ENCODE measurements around the gene DNAJC3. TPM values are rescaled to one million over a fixed set of nuclear protein-coding genes. Genes with fewer than 3 reads are reported as not detected.
"Not testable (repeated sequence)": the region's sequence is repeated elsewhere in the genome, so short reads cannot be mapped to it uniquely, and the experiment has no call there.

The DNAJC3 gene
- total RNA-seq, 1 experiment from 2014 or later: 21.2 TPM

DNA sequence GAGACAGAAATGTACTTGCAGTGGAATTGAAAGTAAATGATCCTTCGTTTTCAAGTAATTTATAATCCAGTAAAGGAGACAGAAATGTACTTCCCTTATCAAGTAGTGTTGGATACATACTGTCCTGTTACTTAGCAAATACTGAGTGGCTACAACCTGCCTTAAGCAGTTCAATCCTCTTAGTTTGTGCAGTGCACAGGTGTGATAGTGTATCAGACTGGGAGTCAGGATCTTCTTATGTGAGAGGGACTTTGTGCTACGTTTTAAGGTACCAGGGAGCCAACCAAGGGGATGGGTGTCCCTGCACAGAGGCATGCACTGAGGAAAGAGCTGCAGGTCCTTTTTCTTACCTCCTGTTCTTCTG, 111.1 kb downstream of the DNAJC3 start:
- Mint-ChIP-seq H3K9me3 (peaks cover 7 to 11% of the 10 kb centered on the region in 2 experiments; a peak in 4 of 5 replicates), H3K4me3 (no peak overlapping the region), H3K4me1 (peaks cover 0 to 4% of the 10 kb centered on the region in 2 experiments; a peak in 1 of 4 replicates), H3K27ac (no peak overlapping the region), H3K27me3 (ENCODE audit: low read depth) (no peaks in the 10 kb centered on the region), H3K36me3 (ENCODE audit: insufficient read depth in 1 of 3, low read depth in 3 of 3) (peaks cover 17 to 40% (median 28%) of the 10 kb centered on the region in 3 experiments)
- Histone ChIP-seq H2AK5ac (ENCODE audit: insufficient read length, low read length) (no peak overlapping the region), H3K23ac (ENCODE audit: insufficient read length, low read depth, low read length) (no peak overlapping the region), H3K4me1 (ENCODE audit: insufficient read depth, low read length) (no peaks in the 10 kb centered on the region), H2BK120ac (ENCODE audit: low read depth, low read length, poor library complexity, severe bottlenecking) (no peak overlapping the region), H3K9ac (ENCODE audit: extremely low read depth, insufficient read length, low read length) (no peak overlapping the region), H3K4ac (ENCODE audit: low read depth, low read length) (no peak overlapping the region), H3K14ac (ENCODE audit: insufficient read depth, low read length) (no peak overlapping the region), H2AFZ (ENCODE audit: low read length) (no peak overlapping the region), H2BK12ac (ENCODE audit: insufficient read length, low read depth, low read length) (no peak overlapping the region), H2BK15ac (ENCODE audit: low read depth, low read length) (no peak overlapping the region), H2BK5ac (ENCODE audit: insufficient read length, low read length) (no peak overlapping the region), H3K23me2 (ENCODE audit: insufficient read length, low read depth, low read length, poor library complexity, severe bottlenecking) (no peaks in the 10 kb centered on the region), H3K4me2 (ENCODE audit: insufficient read depth, insufficient read length, low read length) (no peak overlapping the region), H3K27ac (ENCODE audit: insufficient read length, low read depth, low read length) (no peak overlapping the region), H3K79me1 (ENCODE audit: insufficient read depth, low read depth, low read length, poor library complexity, severe bottlenecking) (no peaks in the 10 kb centered on the region), H4K20me1 (ENCODE audit: control insufficient read depth, insufficient read depth, insufficient read length) (no peaks in the 10 kb centered on the region), H3K18ac (ENCODE audit: insufficient read length, low read depth, low read length) (no peak overlapping the region), H4K91ac (ENCODE audit: insufficient read length, low read depth, low read length) (no peak overlapping the region), H2BK20ac (ENCODE audit: low read depth, low read length, poor library complexity, severe bottlenecking) (no peak overlapping the region), H4K8ac (replicated peaks; ENCODE audit: insufficient read length, low read depth, low read length) (no peak overlapping the region), H3K56ac (ENCODE audit: insufficient read length, low read depth, low read length) (no peak overlapping the region), H3T11ph (ENCODE audit: low read length) (no peak overlapping the region), H3K27me3 (ENCODE audit: insufficient read depth, low read length) (no peaks in the 10 kb centered on the region), H4K5ac (ENCODE audit: insufficient read length, low read depth, low read length) (no peak overlapping the region), H3K9me3 (ENCODE audit: control insufficient read depth, low read depth, low read length) (no peaks in the 10 kb centered on the region), H3K79me2 (ENCODE audit: insufficient read depth, low read length) (no peaks in the 10 kb centered on the region)
- TF ChIP-seq, protein P1, sequence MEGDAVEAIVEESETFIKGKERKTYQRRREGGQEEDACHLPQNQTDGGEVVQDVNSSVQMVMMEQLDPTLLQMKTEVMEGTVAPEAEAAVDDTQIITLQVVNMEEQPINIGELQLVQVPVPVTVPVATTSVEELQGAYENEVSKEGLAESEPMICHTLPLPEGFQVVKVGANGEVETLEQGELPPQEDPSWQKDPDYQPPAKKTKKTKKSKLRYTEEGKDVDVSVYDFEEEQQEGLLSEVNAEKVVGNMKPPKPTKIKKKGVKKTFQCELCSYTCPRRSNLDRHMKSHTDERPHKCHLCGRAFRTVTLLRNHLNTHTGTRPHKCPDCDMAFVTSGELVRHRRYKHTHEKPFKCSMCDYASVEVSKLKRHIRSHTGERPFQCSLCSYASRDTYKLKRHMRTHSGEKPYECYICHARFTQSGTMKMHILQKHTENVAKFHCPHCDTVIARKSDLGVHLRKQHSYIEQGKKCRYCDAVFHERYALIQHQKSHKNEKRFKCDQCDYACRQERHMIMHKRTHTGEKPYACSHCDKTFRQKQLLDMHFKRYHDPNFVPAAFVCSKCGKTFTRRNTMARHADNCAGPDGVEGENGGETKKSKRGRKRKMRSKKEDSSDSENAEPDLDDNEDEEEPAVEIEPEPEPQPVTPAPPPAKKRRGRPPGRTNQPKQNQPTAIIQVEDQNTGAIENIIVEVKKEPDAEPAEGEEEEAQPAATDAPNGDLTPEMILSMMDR (conservative IDR thresholded peaks at IDR 0.05): no peak
- WGBS (ENCODE audit: extremely low coverage, insufficient read length, low lambda C conversion rate): no CpG with 5 or more reads among the region's 2 CpGs
- DNase-seq: no peak

DNA sequence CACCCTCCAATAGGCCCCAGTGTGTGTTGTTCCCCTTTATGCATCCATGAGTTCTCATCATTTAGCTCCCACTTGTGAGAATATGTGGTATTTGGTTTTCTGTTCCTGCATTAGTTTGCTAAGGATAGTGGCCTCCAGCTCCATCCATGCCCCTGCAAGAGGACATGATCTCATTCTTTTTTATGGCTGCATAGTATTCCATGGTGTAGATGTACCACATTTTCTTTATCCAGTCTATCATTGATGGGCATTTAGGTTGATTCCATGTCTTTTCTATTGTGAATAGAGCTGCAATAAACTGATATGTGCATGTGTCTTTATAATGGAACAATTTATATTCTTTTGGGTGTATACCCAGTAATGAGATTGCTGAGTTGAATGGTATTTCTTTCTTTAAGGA, 112.4 kb downstream of the DNAJC3 start:
- not testable (repeated sequence) for H3K27ac Mint-ChIP-seq; DNase-seq; H3K18ac ChIP-seq (ENCODE audit: insufficient read length, low read depth, low read length); H3K4ac ChIP-seq (ENCODE audit: low read depth, low read length); H3K27me3 Mint-ChIP-seq (ENCODE audit: low read depth); H3K14ac ChIP-seq (ENCODE audit: insufficient read depth, low read length); H4K8ac ChIP-seq (replicated peaks; ENCODE audit: insufficient read length, low read depth, low read length); H3K4me3 Mint-ChIP-seq; H3T11ph ChIP-seq (ENCODE audit: low read length); H2BK120ac ChIP-seq (ENCODE audit: low read depth, low read length, poor library complexity, severe bottlenecking); H2AFZ ChIP-seq (ENCODE audit: low read length); H2AK5ac ChIP-seq (ENCODE audit: insufficient read length, low read length); H3K27me3 ChIP-seq (ENCODE audit: insufficient read depth, low read length); H3K4me1 Mint-ChIP-seq; H2BK20ac ChIP-seq (ENCODE audit: low read depth, low read length, poor library complexity, severe bottlenecking); H2BK5ac ChIP-seq (ENCODE audit: insufficient read length, low read length); H2BK15ac ChIP-seq (ENCODE audit: low read depth, low read length); H3K9ac ChIP-seq (ENCODE audit: extremely low read depth, insufficient read length, low read length); H3K23me2 ChIP-seq (ENCODE audit: insufficient read length, low read depth, low read length, poor library complexity, severe bottlenecking); H4K5ac ChIP-seq (ENCODE audit: insufficient read length, low read depth, low read length); H4K20me1 ChIP-seq (ENCODE audit: control insufficient read depth, insufficient read depth, insufficient read length); H3K79me2 ChIP-seq (ENCODE audit: insufficient read depth, low read length); H3K4me1 ChIP-seq (ENCODE audit: insufficient read depth, low read length); H3K9me3 ChIP-seq (ENCODE audit: control insufficient read depth, low read depth, low read length); H3K56ac ChIP-seq (ENCODE audit: insufficient read length, low read depth, low read length); H3K4me2 ChIP-seq (ENCODE audit: insufficient read depth, insufficient read length, low read length); H4K91ac ChIP-seq (ENCODE audit: insufficient read length, low read depth, low read length); H2BK12ac ChIP-seq (ENCODE audit: insufficient read length, low read depth, low read length); H3K27ac ChIP-seq (ENCODE audit: insufficient read length, low read depth, low read length); H3K23ac ChIP-seq (ENCODE audit: insufficient read length, low read depth, low read length); H3K79me1 ChIP-seq (ENCODE audit: insufficient read depth, low read depth, low read length, poor library complexity, severe bottlenecking)
- H3K9me3 Mint-ChIP-seq: peaks cover 7 to 11% of the 10 kb centered on the region in 2 experiments; a peak in 4 of 5 replicates
- H3K36me3 Mint-ChIP-seq (ENCODE audit: insufficient read depth in 1 of 3, low read depth in 3 of 3): peaks cover 19 to 46% (median 31%) of the 10 kb centered on the region in 3 experiments

Measured in H9 (cell line).